Effector CD4-positive, alpha-beta T cell (primary cell): ENCODE results near the gene A2M.

Experiments
- DNase-seq: peaks from one replicate; pipeline ENCODE4 v3.0.0-alpha.2; 2020

Gene A2M

GRCh38 chr12:9098115-9098452 is 17.6 kb downstream of the A2M start:
- DNase-seq: no peak

GRCh38 chr12:9096563-9097176 is 19.0 kb downstream of the A2M start:
- no peak for DNase-seq

GRCh38 chr12:9095322-9095721 is 20.4 kb downstream of the A2M start:
- DNase-seq: no peak

- no peak for DNase-seq
These were observed 21.1 kb downstream of the A2M start for GRCh38 chr12:9094512-9095206.

- no peak for DNase-seq
These were observed 23.7 kb downstream of the A2M start for GRCh38 chr12:9091891-9092598.

GRCh38 chr12:9090220-9090619 is 25.5 kb downstream of the A2M start:
- DNase-seq: no peak

GRCh38 chr12:9087087-9087835 is 28.5 kb downstream of the A2M start:
- no peak for DNase-seq

- no peak for DNase-seq
These were observed 29.6 kb downstream of the A2M start for GRCh38 chr12:9086087-9086486.

- DNase-seq: no peak
These were observed 31.3 kb downstream of the A2M start for GRCh38 chr12:9084417-9084816.

- no peak for DNase-seq
These were observed 31.9 kb downstream of the A2M start for GRCh38 chr12:9083793-9084192.

GRCh38 chr12:9081667-9082427 is 33.9 kb downstream of the A2M start:
- no peak for DNase-seq

- no peak for DNase-seq
These were observed 35.6 kb downstream of the A2M start for GRCh38 chr12:9079883-9080675.

GRCh38 chr12:9079082-9079481 is 36.6 kb downstream of the A2M start:
- DNase-seq: no peak

GRCh38 chr12:9077152-9078031 is 38.3 kb downstream of the A2M start:
- DNase-seq: no peak

- no peak for DNase-seq
These were observed 39.0 kb downstream of the A2M start for GRCh38 chr12:9076733-9077132.

- no peak for DNase-seq
These were observed 40.6 kb downstream of the A2M start for GRCh38 chr12:9075138-9075535.

- no peak for DNase-seq
These were observed 41.1 kb downstream of the A2M start for GRCh38 chr12:9074484-9075137.

- no peak for DNase-seq
These were observed 42.6 kb downstream of the A2M start for GRCh38 chr12:9073076-9073475.

GRCh38 chr12:9072481-9073038 is 43.2 kb downstream of the A2M start:
- no peak for DNase-seq

GRCh38 chr12:9071969-9072368 is 43.8 kb downstream of the A2M start:
- no peak for DNase-seq
